Stimulated activated CD4-positive, alpha-beta T cell treated with anti-CD3 and anti-CD28 coated beads, Interleukin-4, amount 100 ng/mL, for 1 hour (primary cell): Measurements from ENCODE around the gene GPR34.
"Not testable (repeated sequence)": the region's sequence is repeated elsewhere in the genome, so short reads cannot be mapped to it uniquely, and the experiment has no call there.

Experiments used
- DNase-seq: peaks from one replicate; pipeline ENCODE4 v3.0.0-alpha.2; 2020

The GPR34 gene

GRCh38 chrX:41703574-41704029, 14.8 kb downstream of the GPR34 start:
- DNase-seq, result no peak

DNA sequence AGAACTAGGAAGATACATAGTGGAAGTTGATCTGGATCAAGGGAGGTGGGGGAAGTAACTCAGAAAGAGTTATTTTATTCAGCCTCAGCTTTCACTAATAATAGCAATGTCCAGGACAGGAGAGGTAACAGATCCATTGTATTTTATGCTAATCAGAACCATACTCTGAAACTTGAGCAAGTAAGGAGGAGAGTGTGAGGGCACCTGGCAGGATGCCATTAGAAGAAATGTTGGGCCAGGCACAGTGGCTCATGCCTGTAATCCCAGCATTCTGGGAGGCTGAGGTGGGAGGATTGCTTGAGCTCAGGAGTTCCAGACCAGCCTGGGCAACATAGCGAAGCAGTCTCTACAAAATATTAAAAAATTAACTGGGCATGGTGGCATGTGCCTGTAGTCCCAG, 16.3 kb downstream of the GPR34 start:
- DNase-seq, result no peak

- no peak for DNase-seq
Observed at GRCh38 chrX:41705680-41706374, 17.1 kb downstream of the GPR34 start.

DNA sequence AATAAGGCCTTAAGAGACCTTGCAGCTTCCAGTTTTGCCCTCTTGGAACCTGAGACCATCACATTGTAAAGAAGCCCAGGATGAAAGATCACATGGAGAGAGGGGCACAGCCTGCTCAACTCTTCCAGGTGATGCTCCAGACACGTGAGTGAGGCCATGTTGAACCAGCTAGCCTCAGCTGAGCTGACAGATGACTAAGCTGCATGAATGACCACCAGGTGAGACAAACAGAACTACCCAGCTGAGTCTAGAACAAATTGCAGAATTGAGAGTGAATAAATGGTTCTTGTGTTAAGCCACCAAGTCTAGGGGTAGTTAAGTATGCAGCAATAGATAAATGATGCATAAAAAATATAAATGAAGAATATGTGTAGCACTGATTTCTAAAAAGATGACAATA, 18.4 kb downstream of the GPR34 start:
- DNase-seq, result no peak

DNA sequence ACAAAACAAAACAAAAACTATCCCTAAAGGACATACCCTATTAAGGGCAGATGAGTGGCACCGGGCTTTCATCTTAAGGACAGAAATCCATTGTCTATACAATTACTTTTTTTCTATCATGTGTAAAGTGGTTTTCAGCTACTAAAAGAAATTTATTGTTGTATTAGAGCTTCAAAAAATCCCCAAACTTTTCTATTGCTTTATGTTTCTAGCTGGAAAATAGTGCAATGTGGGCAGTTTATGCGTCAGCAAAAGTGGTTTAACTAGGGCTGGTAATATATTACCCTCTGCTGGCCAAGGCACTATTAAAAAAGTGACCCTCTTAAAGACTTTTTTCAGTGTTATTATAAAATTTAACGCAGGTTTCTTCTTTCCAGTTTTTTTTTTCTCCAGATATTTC, 19.7 kb downstream of the GPR34 start:
- DNase-seq, result no peak

DNA sequence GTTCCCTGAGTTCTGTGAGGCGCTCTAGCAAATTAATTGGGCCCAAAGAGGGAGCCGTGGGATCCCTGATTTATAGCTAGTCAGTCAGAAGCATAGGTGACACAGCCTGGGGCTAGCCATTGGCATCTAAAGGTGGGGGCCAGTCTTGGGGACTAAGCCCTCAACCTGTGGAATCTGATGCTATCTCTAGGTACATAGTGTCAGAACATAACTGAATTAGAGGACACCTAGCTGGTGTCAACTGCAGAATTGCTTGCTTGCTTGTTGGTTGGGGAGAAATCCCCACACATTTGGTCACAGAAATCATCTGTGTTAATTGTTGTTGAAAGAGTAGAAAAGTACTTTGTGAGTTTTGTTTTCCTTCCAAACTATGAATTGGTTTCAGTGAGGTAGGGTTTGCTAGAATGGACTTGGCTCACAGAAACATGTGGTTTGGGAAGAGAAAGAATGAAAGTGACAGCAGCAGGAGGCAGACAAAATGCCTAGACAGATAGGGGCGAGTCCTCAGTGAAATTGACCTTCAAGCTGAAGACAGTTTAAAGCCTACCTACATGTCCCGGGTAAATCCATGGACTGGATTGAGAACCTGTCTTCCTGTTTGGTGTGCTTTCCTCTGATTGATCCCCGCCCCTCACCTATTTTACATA, 22.4 kb downstream of the GPR34 start:
- no peak for DNase-seq

- DNase-seq, result no peak
Observed at GRCh38 chrX:41716222-41716621, 27.4 kb downstream of the GPR34 start.

- no peak for DNase-seq
Observed at GRCh38 chrX:41716767-41717473, 28.1 kb downstream of the GPR34 start.

DNA sequence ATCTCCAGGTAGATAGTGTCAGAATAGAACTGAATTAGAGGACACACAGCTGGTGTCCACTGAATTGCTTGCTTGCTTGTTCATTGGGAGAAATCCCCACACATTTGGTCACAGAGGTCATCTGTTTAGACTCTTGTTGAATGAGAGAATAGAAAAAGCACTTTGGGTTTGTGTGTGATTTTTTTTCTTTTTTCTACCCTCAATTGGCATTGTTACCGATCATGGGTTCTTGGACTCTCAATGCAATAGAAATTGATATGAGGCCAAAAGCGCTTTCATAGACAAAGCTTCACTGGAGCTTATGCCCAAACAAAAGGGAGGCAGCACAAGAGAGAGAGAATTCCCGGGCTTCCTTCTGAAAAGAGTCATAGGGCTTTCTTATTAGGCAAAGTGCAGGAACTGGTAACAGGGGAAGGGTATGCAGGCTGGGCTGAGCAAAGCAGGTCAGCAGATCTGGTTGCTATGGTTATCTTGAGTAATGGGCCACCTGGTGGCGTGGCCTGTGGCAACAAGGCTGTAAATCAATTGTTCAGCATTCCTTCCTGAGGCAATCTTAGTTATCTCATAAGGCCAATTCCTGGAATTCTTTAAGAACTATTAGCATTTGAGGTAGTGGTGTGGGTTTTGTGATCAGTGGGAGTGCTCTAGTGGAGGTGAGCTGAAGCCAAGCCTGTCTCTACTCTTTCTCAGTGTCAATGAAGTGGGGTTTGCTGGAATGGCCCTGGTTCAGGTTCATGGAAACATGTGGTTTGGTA, 29.9 kb downstream of the GPR34 start:
- no peak for DNase-seq

- not testable (repeated sequence) for DNase-seq
Observed at GRCh38 chrX:41719610-41720009, 30.8 kb downstream of the GPR34 start.

- no peak for DNase-seq
Observed at GRCh38 chrX:41720125-41720779, 31.5 kb downstream of the GPR34 start.

DNA sequence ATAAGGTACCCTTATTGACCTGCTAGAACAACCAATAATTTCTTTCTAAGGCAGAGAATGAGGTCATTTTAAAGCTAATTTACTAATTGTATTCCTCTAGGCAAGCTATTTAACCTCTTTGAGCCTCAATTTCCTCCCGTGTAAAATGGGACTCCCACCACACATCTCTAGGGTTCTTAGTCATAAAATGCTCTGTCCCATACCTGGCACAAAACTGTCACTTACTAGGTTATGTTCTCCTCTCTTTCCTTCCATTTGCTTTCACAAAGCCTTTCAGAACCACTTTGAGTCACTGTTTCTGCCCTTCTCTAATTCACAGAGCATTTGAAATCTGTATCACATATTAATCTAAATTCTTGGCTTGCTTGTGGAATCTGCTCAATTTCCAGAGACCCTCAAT, 32.8 kb downstream of the GPR34 start:
- no peak for DNase-seq

DNA sequence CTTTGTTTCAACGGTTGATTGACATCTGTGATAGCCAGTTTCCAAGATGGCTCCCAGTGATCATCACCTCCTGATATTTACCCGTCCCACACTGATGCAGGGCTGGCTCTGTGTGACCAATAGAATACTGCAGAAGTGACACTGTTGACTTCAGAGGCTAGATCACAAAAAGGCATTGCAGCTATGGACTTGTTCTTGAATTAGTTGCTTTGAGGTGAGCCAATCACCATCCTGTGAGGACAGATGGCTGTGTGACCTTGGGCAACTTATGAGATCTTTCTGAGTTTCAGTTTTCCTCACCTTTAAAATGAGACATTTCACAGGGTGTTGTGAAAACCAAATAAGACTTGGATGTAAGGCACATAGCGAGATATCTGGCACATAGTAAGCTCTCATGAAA, 33.4 kb downstream of the GPR34 start:
- no peak for DNase-seq

DNA sequence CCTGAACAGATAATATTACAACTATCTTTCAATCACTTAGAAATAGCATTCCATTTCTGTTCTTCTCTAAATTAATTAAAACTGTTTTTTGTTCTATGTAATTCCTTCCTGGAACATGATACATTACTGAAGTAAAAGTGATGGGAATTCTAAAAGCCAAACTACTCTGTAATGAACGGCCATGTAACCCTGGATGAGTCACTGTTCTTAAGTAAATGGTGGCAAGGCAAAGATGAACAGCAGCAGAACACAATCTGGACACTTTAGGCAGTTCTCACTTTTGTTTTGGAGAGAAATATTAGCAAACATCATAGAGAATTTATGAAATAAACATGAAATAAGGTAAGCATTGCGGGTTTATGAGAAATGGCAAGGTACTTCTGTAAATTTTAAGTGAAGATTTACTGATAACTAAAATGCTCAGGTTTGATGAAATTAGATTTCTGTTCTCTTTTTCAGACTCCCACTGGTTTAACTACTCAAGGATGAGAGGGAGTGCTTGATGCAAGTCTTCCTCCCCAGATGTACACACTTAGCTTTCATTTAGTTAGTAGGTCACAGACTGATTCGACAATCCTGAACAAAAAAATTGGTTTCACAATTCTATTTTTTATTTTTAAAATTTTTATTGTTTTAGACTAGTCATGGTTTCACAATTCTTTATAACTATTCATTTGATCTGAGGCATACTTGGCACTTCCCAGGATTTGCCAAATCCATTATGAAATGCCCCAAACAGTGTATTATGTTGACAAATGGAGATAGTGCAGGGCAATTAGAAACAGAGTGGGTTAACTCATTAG, 34.2 kb downstream of the GPR34 start:
- DNase-seq, result no peak

DNA sequence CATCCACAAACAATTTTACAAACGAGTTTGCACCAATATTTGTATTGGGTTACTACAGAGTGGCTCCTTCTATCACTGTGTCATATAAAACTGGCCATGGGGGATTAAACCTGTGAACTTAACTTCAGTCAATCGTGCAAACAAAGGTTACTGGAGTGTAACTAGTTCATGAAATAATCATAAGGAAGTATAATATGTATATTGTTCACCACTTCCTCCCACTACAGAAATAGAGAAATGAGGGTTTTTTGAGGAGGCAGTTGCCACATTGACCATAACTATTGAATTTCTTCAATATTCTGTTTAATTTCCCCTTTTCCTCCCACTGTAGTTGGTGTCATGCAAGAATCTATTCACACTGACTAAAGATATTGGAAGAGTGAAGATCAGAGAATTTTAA, 35.1 kb downstream of the GPR34 start, which contains the start of gene GPR82:
GPR82 (plus strand) TSS at position 356 of the 400 bp plus-strand sequence. CDS start 2,846 bp downstream, outside the sequence.
- DNase-seq, result no peak

DNA sequence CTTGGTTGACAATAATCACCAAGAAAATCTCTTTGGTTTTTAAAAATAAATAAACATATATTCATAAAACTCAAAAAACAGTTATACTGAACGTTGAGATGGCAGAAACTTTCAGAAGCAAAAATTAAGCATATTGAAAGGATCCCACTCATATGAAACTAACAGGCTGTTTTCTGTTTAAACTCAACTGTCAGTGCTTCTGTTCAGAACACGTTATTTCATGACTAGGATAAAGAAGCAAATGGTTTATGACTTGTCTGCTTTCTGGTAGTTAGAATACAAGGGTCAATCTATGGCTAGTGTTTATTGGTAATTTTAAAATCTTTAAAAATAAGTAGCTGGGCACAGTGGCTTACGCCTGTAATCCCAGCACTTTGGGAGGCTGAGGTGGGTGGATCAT, 39.4 kb downstream of the GPR34 start:
- DNase-seq, result no peak

GRCh38 chrX:41730081-41730480, 41.3 kb downstream of the GPR34 start:
- DNase-seq, result no peak

DNA sequence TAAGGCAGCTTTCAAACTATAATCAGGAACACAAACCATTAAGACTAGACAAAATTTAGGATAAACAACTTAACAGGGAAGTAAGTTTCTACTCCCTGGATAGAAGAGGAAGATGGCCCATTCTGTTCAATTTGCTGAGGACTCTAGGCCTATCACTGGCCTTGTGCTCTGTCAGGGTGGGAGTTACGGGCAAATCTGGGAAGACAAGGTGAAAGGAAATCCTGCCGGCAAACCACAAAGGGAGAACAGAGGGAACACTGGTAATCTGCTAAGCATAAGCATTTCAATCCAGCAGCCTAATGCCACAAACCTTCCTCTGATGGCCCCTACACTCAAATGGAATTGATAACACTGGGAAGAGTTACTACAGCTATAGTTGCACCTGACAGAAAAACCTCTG, 43.5 kb downstream of the GPR34 start:
- no peak for DNase-seq

DNA sequence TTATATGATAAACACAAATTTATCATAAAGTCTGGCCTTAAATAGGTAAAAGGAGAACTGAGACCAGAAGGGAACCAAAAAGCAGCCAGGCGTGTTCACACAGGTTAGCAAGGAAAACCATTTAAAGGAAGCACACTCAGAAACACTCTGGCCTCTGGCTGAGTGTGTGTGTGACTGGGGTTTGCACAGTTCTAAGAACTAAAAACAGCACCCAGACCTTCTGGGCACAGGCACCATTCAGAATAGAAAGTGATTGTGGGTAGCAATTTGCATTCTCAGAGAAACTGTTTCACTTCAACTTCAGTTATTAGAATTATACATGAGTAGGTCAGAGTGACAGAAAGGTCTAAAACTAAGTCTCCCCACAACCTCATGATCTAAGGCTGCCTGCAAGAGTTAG, 45.2 kb downstream of the GPR34 start:
- DNase-seq, result no peak

- DNase-seq, result no peak
Observed at GRCh38 chrX:41734530-41734929, 45.8 kb downstream of the GPR34 start.

DNA sequence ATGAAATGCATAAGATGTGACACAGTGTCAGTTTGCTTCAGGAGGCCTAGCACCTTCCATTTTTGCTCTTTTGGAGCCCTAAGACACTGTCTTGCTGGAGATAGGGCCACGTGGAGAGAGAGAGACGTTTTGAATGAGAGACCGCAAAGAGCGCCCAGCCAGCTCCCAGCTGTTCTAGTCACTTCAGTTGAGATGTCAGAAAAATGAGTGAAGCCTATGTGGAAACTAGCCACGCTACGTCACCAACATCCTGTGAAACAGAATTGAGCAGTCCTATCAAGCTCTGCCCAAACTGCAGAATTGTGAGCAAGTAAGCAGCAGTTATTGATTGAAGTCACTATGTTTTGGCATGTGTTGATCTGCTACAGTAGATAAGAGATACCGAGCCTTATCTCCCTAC, 48.3 kb downstream of the GPR34 start:
- DNase-seq, result no peak

- no peak for DNase-seq
Observed at GRCh38 chrX:41739871-41740270, 51.1 kb downstream of the GPR34 start.
